Measurements from ENCODE around the gene FIBCD1. TPM values are rescaled to one million over a fixed set of nuclear protein-coding genes. Genes with fewer than 3 reads are reported as not detected.

The FIBCD1 gene
- total RNA-seq, 4 donors from 2014 or later, result 0.40 to 0.83 (median 0.42) TPM; not detected in 1

- no peaks in the 10 kb centered on the region for H3K9me3 ChIP-seq
- TF ChIP-seq CTCF (IDR thresholded peaks at IDR 0.05) (no peak), POLR2AphosphoS5 (IDR thresholded peaks at IDR 0.05) (no peak), POLR2A (IDR thresholded peaks at IDR 0.05; ENCODE audit: low read depth) (no peak), EP300 (IDR thresholded peaks at IDR 0.05) (no peak)
- intact Hi-C loops (cut with DNase I), result no loop called here
- peaks cover 34 to 71% (median 55%) of the 10 kb centered on the region in 4 donors for H3K4me1 ChIP-seq
- H3K27ac ChIP-seq (replicated peaks in 1 of 4), result no peak overlapping the region
- H3K27me3 ChIP-seq, result peaks cover 0 to 35% (median 2%) of the 10 kb centered on the region in 4 donors
- WGBS, result 91% methylated on average over 19 of the region's 23 CpGs
- H3K4me3 ChIP-seq, result no peak overlapping the region
- no peaks in the 10 kb centered on the region for H3K36me3 ChIP-seq
- DNase-seq (ENCODE audit: extremely low spot score), result no peak
Measured at GRCh38 chr9:130930132-130930803, 8.8 kb downstream of the FIBCD1 start.

GRCh38 chr9:130929571-130930038 lies 9.4 kb downstream of the FIBCD1 start:
- TF ChIP-seq CTCF (IDR thresholded peaks at IDR 0.05) (no peak), POLR2AphosphoS5 (IDR thresholded peaks at IDR 0.05) (no peak), POLR2A (IDR thresholded peaks at IDR 0.05; ENCODE audit: low read depth) (no peak), EP300 (IDR thresholded peaks at IDR 0.05) (no peak)
- H3K27me3 ChIP-seq, result peaks cover 0 to 35% (median 2%) of the 10 kb centered on the region in 4 donors
- intact Hi-C loops (cut with DNase I), result no loop called here
- 89% methylated on average over 16 of the region's 36 CpGs for WGBS
- no peaks in the 10 kb centered on the region for H3K36me3 ChIP-seq
- DNase-seq (ENCODE audit: extremely low spot score), result no peak
- H3K4me1 ChIP-seq, result peaks cover 34 to 68% (median 52%) of the 10 kb centered on the region in 4 donors
- no peaks in the 10 kb centered on the region for H3K9me3 ChIP-seq
- no peak overlapping the region for H3K4me3 ChIP-seq
- no peak overlapping the region for H3K27ac ChIP-seq (replicated peaks in 1 of 4)

GRCh38 chr9:130927995-130928900 lies 10.8 kb downstream of the FIBCD1 start:
- TF ChIP-seq EP300 (IDR thresholded peaks at IDR 0.05) (no peak), CTCF (IDR thresholded peaks at IDR 0.05) (no peak), POLR2AphosphoS5 (IDR thresholded peaks at IDR 0.05) (no peak), POLR2A (IDR thresholded peaks at IDR 0.05; ENCODE audit: low read depth) (no peak)
- H3K27me3 ChIP-seq, result peaks cover 0 to 35% (median 2%) of the 10 kb centered on the region in 4 donors

GRCh38 chr9:130927338-130927737 lies 11.7 kb downstream of the FIBCD1 start:
- intact Hi-C loops (cut with DNase I), result no loop called here
- DNase-seq (ENCODE audit: extremely low spot score), result no peak
- Histone ChIP-seq H3K9me3 (no peaks in the 10 kb centered on the region), H3K4me1 (peaks cover 20 to 46% (median 33%) of the 10 kb centered on the region in 4 donors), H3K27ac (replicated peaks in 1 of 4) (no peak overlapping the region), H3K4me3 (no peak overlapping the region), H3K36me3 (no peaks in the 10 kb centered on the region), H3K27me3 (peaks cover 0 to 35% (median 0%) of the 10 kb centered on the region in 4 donors)
- 82% methylated on average over 10 of the region's 10 CpGs for WGBS
- TF ChIP-seq EP300 (IDR thresholded peaks at IDR 0.05) (no peak), POLR2AphosphoS5 (IDR thresholded peaks at IDR 0.05) (no peak), CTCF (IDR thresholded peaks at IDR 0.05) (no peak), POLR2A (IDR thresholded peaks at IDR 0.05; ENCODE audit: low read depth) (no peak)

More at GRCh38 chr9:130927995-130928900, 10.8 kb downstream of the FIBCD1 start:
- peaks cover 28 to 55% (median 42%) of the 10 kb centered on the region in 4 donors for H3K4me1 ChIP-seq
- H3K36me3 ChIP-seq, result no peaks in the 10 kb centered on the region
- 48% methylated on average over 7 of the region's 14 CpGs for WGBS
- H3K9me3 ChIP-seq, result no peaks in the 10 kb centered on the region
- no peak overlapping the region for H3K27ac ChIP-seq (replicated peaks in 1 of 4)
- intact Hi-C loops (cut with DNase I), result no loop called here
- H3K4me3 ChIP-seq, result no peak overlapping the region
- DNase-seq (ENCODE audit: extremely low spot score), result no peak
